ENCODE measurements around the gene TNFSF15.
"Not testable (repeated sequence)": the region's sequence is repeated elsewhere in the genome, so short reads cannot be mapped to it uniquely, and the experiment has no call there.

TNFSF15 gene

DNA sequence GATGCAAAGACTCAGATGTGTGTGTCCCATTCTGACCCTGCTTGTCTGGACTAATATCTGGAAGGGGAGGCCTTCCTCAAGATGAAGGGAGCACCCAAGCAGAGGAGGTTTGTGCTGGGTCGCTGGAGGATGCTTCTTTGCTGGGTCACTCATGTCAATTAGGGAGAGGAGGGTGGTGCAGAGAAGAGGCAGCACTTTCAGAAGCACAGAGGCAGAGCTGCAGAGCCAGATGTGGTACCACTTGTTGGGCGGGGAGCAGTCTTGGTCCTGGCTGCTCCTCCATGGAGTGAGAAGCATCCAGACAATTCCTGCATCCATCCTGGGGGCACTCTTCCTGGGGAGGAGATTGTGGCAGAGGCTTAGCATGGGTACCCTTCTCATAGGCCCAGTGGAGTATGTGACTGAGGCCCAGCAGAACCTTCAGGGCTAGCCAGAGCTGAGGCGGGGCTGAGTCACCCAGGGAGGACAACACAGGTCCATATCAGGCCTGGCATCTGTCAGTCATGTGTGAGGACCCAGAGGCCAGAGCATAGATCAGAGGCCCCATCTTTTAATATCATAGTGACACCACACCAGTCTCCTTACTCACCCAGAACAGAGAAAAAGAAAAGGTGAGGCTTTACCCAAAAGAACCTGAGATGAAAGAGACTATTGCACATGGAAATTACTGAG, 59.8 kb downstream of the TNFSF15 start:
- no peak for DNase-seq

DNA sequence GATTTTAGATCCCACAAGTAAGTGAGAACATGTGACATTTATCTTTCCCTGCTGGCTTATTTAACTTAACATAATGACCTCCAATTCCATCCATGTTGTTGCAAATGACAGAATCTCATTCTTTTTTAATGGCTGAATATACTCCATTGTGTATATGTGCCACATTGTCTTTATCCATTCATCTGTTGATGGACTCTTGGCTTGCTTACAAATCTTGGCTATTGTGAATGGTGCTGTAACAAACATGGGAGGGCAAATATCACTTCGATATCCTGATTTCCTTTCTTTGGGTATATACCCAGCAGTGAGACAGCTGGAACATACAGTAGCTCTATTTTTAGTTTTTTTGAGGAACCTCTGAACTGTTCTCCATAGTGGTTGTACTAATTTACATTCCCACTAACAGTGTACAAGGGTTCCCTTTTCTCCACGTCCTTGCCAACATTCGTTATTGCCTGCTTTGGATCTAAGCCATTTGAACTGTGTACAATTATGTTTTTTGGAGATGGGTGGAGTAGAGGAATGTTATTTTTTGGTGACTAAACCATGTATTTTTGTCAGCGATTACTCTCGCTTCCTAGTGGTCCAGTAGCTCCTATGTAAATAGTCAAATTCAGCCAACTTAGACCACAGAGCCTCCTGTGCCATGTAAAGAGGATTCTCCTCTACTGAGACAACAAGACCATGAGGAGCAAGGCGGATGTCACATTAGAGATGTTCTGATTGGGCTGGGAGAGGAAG, 60.6 kb downstream of the TNFSF15 start:
- DNase-seq: no peak

DNA sequence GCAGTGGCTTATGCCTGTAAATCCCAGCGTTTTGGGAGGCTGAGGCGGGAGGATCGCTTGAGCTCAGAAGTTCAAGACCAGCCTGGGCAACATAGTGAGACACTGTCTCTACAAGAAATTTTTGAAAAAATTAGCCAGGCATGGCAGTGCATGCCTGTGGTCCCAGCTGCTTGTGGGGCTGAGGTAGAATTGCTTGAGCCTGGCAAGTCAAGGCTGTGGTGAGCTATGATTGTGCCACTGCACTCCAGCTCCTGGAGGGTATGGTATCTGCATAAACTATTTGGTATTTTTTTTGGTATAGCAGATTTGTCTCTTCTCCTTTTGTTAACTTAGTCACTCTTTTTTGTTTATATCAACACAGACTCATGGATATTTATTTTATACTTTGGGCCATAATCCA, 62.4 kb downstream of the TNFSF15 start:
- DNase-seq: no peak

- DNase-seq: no peak
Measured at GRCh38 chr9:114742947-114743346, 62.9 kb downstream of the TNFSF15 start.

DNA sequence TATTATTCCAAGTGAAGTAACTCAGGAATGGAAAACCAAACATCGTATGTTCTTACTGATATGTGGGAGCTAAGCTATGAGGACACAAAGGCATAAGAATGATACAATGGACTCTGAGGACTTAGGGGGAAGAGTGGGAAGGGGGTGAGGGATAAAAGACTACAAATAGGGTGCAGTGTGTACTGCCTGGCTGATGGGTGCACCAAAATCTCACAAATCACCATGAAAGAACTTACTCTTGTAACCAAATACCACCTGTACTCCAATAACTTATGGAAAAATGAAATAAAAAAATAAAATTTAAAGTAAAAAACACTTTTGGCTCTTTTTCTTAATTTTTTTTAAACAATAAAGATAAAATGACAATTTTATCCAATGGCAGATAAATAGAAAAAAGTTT, 64.3 kb downstream of the TNFSF15 start:
- not testable (repeated sequence) for DNase-seq

GRCh38 chr9:114738581-114739316, 67.1 kb downstream of the TNFSF15 start:
- peak; percentile 68 for DNase-seq

DNA sequence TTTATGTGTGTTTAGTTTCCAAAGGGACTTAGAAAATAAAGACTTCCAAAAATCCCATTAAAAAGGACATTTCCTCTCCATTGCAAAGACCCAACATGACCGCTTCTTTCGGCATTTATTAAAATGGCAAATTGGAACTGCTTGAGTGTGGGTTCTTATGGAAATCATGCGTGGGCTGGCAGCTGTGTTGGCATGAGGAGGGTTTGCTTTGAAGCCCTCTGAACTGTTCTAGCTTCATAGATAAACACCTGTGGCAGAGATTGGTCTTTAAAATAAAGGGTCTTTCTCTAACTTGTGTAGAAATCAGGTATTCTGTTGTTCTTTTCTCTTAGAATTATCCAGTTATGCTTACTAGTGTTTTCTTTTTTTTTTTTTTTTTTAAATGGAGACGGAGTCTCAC, 68.0 kb downstream of the TNFSF15 start:
- DNase-seq: no peak

DNA sequence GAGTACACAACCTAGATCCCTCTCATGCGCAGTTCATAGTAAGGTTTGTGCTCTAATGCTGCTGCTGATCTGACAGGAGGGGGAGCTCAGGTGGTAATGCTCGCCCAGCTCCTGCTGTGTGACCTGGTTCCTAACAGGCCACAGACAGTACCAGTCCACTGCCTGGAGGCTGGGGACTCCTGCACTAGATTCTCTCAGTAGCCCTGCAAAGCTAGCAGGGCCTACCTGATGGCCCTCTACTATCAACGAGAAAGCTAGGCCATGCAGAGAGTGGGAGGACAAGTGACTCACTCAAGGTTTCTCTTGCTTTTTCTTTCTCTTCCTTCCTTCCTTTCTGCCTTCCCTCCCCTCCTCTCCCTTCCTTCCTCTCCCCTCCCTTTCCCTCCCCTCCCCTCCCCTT, 68.7 kb downstream of the TNFSF15 start:
- no peak for DNase-seq

DNA sequence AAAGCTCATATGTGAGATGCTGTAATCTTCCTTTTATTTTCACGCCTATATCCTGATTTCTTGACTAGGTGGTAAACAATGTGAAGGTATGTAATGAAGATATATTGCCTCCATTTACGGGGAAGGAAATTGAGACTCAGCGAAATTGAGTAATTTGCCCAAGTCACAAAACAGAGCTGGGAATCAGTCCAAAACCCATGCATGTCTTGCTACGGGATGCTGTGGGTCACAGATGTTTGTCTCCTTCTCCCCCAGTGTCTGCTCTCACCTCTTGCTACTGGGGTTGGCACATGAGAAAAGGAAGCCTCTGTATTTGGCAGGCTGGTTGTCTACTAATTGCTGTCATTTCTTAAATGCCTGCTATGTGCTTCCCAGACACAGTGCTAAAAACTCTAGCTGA, 70.1 kb downstream of the TNFSF15 start:
- no peak for DNase-seq

GRCh38 chr9:114735139-114735538, 70.7 kb downstream of the TNFSF15 start:
- not testable (repeated sequence) for DNase-seq
